ENCODE measurements around the gene ARF1. TPM values are rescaled to one million over a fixed set of nuclear protein-coding genes. Genes with fewer than 3 reads are reported as not detected.

The ARF1 gene
- total and polyA plus RNA-seq, 2 of the 8 experiments (the other 6 are each of a cell fraction or from before 2014, with no cell fraction given): 265 to 471 TPM

DNA sequence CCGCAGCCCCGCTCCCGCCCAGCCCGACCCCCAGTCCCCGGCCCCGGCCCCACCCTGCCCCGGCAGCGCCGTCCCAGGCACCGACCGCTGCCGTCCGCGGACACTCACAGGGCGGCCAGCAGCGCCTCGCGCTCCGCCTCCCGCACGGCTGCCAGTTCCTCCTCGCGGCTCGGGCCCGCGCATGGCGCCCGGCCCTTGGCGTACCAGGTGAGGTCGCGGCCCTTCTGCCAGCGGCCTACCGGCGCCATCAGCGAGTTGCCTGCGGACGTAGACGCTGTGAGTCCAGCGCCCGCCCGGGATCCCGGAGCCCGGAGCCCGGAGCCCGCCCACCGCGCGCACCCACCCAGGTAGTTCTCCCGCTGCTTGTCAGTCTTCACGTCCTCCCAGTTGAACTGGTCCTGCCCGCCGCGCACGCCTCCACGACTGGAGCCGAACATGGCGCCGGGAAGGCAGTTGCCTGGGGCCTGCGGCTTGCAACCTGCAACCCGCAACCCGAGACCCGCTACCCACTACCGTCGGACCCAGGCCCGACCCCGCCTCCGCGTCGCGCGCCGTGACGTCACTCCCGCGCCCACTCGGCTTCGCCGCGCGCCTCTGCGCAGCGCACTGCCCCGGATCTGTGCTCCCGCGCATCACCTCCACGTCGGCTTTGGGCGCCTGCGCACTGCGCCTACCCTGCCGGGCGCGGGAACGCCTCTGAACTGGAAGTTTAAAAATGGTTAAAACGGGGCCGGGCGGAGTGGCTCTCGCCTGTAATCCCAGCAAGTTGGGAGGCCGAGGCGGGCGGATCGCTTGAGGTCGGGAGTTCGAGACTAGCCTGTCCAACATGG is 20.5 kb downstream of the ARF1 start, which contains the start of gene C1orf35 (continued):
- TF ChIP-seq E2F6 (IDR thresholded peaks at IDR 0.05) (peak; percentile 93), RBBP5 (IDR thresholded peaks at IDR 0.05; ENCODE audit: borderline replicate concordance, low read depth, low read length) (peak; percentile 90; the same call in 1 of the 2 replicates), CHD7 (IDR thresholded peaks at IDR 0.05; ENCODE audit: insufficient replicate concordance, low read length) (no peak), SRF (IDR thresholded peaks at IDR 0.05; ENCODE audit: low read depth, low read length) (peak; percentile 90), ZNF274 (IDR thresholded peaks at IDR 0.05; ENCODE audit: borderline replicate concordance, extremely low read depth, low read length) (no peak)
- TF ChIP-seq, protein P1, sequence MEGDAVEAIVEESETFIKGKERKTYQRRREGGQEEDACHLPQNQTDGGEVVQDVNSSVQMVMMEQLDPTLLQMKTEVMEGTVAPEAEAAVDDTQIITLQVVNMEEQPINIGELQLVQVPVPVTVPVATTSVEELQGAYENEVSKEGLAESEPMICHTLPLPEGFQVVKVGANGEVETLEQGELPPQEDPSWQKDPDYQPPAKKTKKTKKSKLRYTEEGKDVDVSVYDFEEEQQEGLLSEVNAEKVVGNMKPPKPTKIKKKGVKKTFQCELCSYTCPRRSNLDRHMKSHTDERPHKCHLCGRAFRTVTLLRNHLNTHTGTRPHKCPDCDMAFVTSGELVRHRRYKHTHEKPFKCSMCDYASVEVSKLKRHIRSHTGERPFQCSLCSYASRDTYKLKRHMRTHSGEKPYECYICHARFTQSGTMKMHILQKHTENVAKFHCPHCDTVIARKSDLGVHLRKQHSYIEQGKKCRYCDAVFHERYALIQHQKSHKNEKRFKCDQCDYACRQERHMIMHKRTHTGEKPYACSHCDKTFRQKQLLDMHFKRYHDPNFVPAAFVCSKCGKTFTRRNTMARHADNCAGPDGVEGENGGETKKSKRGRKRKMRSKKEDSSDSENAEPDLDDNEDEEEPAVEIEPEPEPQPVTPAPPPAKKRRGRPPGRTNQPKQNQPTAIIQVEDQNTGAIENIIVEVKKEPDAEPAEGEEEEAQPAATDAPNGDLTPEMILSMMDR (IDR thresholded peaks at IDR 0.05; ENCODE audit: control extremely low read depth in 1 of 3, insufficient read depth in 1 of 3, low read depth in 1 of 3, low read length in 3 of 3): no peak
